ENCODE results near the gene RHBDL2.

The RHBDL2 gene

GRCh38 chr1:38892976-38893375 is 48.7 kb downstream of the RHBDL2 start:
- TF ChIP-seq CTCF (IDR thresholded peaks at IDR 0.05; ENCODE audit: poor library complexity, severe bottlenecking), result no peak
- no peaks in the 10 kb centered on the region for H3K4me1 ChIP-seq (ENCODE audit: insufficient read depth, poor library complexity, severe bottlenecking)

GRCh38 chr1:38891753-38892152 is 49.9 kb downstream of the RHBDL2 start:
- Histone ChIP-seq H3K36me3 (ENCODE audit: low read depth) (no peaks in the 10 kb centered on the region), H3K4me1 (ENCODE audit: insufficient read depth, poor library complexity, severe bottlenecking) (no peaks in the 10 kb centered on the region), H3K9me3 (ENCODE audit: severe bottlenecking) (no peaks in the 10 kb centered on the region), H3K27ac (ENCODE audit: poor library complexity, severe bottlenecking) (no peak overlapping the region), H3K27me3 (ENCODE audit: insufficient read depth, poor library complexity, severe bottlenecking) (no peaks in the 10 kb centered on the region), H3K4me3 (ENCODE audit: severe bottlenecking) (no peak overlapping the region)
- DNase-seq (ENCODE audit: low spot score), result no peak
- no peak for ATAC-seq (ENCODE audit: low read depth)
- TF ChIP-seq CTCF (IDR thresholded peaks at IDR 0.05; ENCODE audit: poor library complexity, severe bottlenecking), result no peak

More at GRCh38 chr1:38892976-38893375, 48.7 kb downstream of the RHBDL2 start:
- no peak overlapping the region for H3K4me3 ChIP-seq (ENCODE audit: severe bottlenecking)
- no peaks in the 10 kb centered on the region for H3K27me3 ChIP-seq (ENCODE audit: insufficient read depth, poor library complexity, severe bottlenecking)
- no peak for ATAC-seq (ENCODE audit: low read depth)
- H3K27ac ChIP-seq (ENCODE audit: poor library complexity, severe bottlenecking), result no peak overlapping the region
- DNase-seq (ENCODE audit: low spot score), result no peak
- H3K36me3 ChIP-seq (ENCODE audit: low read depth), result no peaks in the 10 kb centered on the region
- no peaks in the 10 kb centered on the region for H3K9me3 ChIP-seq (ENCODE audit: severe bottlenecking)

GRCh38 chr1:38889589-38889988 is 52.0 kb downstream of the RHBDL2 start:
- H3K4me1 ChIP-seq (ENCODE audit: insufficient read depth, poor library complexity, severe bottlenecking), result no peaks in the 10 kb centered on the region
- H3K4me3 ChIP-seq (ENCODE audit: severe bottlenecking), result no peak overlapping the region
- no peak for TF ChIP-seq CTCF (IDR thresholded peaks at IDR 0.05; ENCODE audit: poor library complexity, severe bottlenecking)
- ATAC-seq (ENCODE audit: low read depth) (no peak), DNase-seq (ENCODE audit: low spot score) (no peak)
- H3K27me3 ChIP-seq (ENCODE audit: insufficient read depth, poor library complexity, severe bottlenecking), result no peaks in the 10 kb centered on the region
- no peaks in the 10 kb centered on the region for H3K36me3 ChIP-seq (ENCODE audit: low read depth)
- no peaks in the 10 kb centered on the region for H3K9me3 ChIP-seq (ENCODE audit: severe bottlenecking)
- no peak overlapping the region for H3K27ac ChIP-seq (ENCODE audit: poor library complexity, severe bottlenecking)

GRCh38 chr1:38888423-38889333 is 53.0 kb downstream of the RHBDL2 start:
- no peak for DNase-seq (ENCODE audit: low spot score)

More at GRCh38 chr1:38888423-38889333, 53.0 kb downstream of the RHBDL2 start:
- H3K9me3 ChIP-seq (ENCODE audit: severe bottlenecking), result no peaks in the 10 kb centered on the region
- H3K27ac ChIP-seq (ENCODE audit: poor library complexity, severe bottlenecking), result no peak overlapping the region
- no peak overlapping the region for H3K4me3 ChIP-seq (ENCODE audit: severe bottlenecking)
- H3K4me1 ChIP-seq (ENCODE audit: insufficient read depth, poor library complexity, severe bottlenecking), result no peaks in the 10 kb centered on the region
- ATAC-seq (ENCODE audit: low read depth), result no peak
- H3K27me3 ChIP-seq (ENCODE audit: insufficient read depth, poor library complexity, severe bottlenecking), result no peaks in the 10 kb centered on the region
- H3K36me3 ChIP-seq (ENCODE audit: low read depth), result no peaks in the 10 kb centered on the region
- no peak for TF ChIP-seq CTCF (IDR thresholded peaks at IDR 0.05; ENCODE audit: poor library complexity, severe bottlenecking)
